HG02981 (cell line): ENCODE measurements around the gene EFHD1.

Source experiments
- ATAC-seq: cut with Tn5 transposase; IDR thresholded peaks from one replicate; pipeline ENCODE4 v1.9.1; 2021; ENCODE audit warnings: mild to moderate bottlenecking, moderate library complexity; ENCODE audit not compliant: unreplicated experiment

Gene EFHD1, protein sequence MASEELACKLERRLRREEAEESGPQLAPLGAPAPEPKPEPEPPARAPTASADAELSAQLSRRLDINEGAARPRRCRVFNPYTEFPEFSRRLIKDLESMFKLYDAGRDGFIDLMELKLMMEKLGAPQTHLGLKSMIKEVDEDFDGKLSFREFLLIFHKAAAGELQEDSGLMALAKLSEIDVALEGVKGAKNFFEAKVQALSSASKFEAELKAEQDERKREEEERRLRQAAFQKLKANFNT

GRCh38 chr2:232633413-232634205 lies at the start of gene EFHD1:
EFHD1 (plus strand) TSS chr2:232633604; CDS start chr2:232633705, 101 bp downstream.
- no peak for ATAC-seq

GRCh38 chr2:232584238-232584637 lies 49.2 kb upstream of the EFHD1 start:
- ATAC-seq, result no peak

- ATAC-seq, result no peak
These were observed 46.4 kb upstream of the EFHD1 start for GRCh38 chr2:232586943-232587505.

- no peak for ATAC-seq
These were observed 45.9 kb upstream of the EFHD1 start for GRCh38 chr2:232587512-232587911.

GRCh38 chr2:232588031-232588430 lies 45.4 kb upstream of the EFHD1 start:
- no peak for ATAC-seq

DNA sequence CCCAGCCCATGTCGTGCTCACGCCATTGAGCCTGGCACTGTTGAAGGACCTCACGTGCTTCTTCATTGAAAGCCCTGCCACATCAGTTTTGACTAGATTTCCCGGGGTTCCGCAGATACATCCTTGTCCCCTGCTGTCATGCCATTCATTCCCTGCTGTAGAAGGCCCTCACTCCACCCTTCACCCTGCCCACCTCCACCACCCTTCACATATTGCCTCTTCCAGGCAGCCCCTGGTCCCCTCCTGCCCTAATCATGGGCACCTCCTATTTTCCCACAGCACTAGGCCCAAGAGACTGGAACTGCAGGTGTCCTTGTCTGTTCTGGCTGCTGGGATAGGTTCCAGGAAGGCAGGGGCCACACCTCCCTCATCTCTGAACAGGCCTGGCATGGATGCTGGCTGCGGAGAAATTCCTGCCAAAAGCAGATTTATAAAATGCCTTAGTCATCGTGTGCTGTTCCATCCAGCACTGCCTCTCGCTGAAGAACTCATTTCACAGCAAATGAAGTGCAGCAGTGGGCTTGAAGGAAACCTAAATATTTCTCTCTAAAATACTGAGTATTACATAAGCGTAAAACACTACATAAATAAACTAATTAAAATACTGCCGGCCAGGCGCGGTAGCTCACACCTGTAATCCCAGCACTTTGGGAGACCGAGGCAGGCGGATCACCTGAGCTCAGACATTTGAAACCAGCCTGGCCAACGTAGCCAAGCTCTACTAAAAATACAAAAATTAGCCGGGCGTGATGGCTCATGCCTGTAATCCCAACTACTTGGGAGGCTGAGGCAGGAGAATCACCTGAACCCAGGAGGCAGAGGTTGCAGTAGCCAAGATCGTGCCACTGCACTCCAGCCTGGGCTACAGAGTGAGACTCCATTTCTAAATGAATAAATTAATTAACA lies 44.5 kb upstream of the EFHD1 start:
- ATAC-seq, result no peak

DNA sequence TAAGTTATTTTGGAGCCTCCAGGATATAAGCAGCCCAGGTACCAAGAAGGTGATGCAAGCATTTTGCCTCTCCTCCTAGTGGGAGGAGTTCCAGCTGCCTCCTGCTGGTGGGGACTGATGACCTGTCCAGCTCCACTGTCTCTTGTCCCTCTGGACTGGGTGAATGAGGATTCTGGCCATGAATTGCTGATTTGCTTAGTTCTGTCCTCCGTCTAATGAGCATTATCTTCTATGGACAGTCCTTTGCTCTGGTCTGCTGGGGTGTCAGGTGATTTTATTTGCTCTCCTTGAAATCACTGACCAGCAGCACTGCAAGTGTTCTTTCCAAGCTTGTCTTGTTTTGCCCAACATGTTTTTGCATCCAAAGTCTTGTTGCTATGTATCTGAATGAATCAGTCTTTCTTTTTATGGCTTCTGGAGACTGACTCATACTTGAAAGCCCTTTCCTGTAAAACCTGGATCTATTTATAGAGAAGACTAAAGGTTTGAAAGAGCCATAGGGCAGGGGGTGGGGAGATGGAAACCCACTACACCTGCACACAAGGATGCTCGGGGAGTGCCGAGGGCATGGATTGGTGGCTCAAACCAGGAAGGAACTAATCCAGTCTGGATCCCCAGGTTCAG lies 40.5 kb upstream of the EFHD1 start:
- no peak for ATAC-seq

DNA sequence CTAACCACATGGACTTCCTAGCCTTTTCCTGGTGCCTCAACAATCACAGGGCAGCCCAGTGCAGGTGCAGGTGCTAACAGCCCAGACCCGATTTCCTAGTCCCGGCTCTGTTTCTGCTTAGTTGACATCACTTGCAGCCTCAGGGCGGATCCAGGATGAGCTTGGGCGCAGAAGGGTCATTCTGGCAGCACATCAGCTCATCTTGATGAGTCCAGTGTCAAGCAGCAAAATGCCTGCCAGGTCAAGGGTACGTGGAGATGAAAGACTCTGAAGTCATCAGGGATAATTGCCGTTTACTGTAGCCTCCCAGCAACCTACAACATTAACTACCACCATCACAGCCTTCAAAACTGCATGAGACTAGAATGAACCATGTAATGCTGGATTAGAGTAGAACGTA lies 39.4 kb upstream of the EFHD1 start:
- no peak for ATAC-seq

GRCh38 chr2:232597362-232598079 lies 35.9 kb upstream of the EFHD1 start:
- no peak for ATAC-seq

- ATAC-seq, result no peak
These were observed 35.1 kb upstream of the EFHD1 start for GRCh38 chr2:232598293-232598692.

DNA sequence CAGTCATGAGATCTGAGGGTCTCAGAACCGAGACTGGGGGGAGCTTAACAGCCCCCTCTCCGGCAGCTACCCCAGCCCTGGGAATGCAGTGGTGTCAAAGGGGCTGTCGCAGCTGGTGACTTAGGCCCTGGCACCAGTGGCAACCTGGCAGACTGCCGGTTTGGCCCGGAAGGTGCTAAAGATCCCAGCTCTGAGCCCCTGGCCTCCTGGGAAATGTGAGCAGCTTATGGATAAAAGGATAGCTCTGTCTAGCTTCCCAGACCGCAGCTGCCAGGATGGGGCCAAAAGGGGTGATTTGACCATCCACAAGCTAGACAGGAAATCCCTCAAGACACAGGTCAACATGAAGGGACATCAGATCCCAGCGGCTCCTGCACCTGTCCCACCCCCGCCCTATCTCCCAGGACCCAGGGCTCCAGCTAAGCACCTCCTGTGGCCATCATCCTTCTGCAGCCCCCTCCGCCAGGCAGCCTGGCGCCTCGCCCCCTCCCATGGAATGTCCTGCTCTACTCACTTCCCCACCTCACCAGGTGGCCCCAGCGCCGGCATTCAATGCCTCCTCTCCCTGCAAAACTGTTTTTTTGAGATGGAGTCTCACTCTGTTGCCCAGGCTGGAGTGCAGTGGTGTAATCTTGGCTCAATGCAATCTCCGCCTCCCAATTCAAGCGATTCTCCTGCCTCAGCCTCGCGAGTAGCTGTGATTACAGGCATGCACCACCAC lies 33.2 kb upstream of the EFHD1 start:
- no peak for ATAC-seq

DNA sequence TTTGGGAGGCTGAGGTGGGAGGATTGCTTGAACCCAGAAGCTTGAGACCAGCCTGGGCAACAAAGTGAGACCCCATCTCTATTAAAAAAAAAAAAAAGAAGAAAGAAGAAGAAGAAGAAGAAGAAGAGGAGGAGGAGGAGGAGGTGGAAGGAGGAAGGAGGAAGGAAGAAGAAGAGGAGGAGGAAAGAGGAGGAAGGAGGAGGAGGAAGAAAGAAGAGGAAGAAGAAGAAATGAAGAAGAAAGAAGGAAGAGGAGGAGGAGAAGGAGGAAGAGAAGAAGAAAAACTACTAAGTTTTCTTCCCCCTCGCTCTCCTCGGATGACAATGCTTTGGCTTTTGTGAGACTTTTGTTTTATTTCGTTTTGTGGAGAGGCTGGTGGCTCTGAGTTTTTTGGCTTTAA lies 30.1 kb upstream of the EFHD1 start:
- ATAC-seq, result no peak

- ATAC-seq, result no peak
These were observed 28.9 kb upstream of the EFHD1 start for GRCh38 chr2:232604535-232604934.

GRCh38 chr2:232607011-232607410 lies 26.4 kb upstream of the EFHD1 start:
- no peak for ATAC-seq

- no peak for ATAC-seq
These were observed 23.8 kb upstream of the EFHD1 start for GRCh38 chr2:232609607-232610006.

- no peak for ATAC-seq
These were observed 23.3 kb upstream of the EFHD1 start for GRCh38 chr2:232610081-232610480.

GRCh38 chr2:232611061-232611460 lies 22.3 kb upstream of the EFHD1 start:
- no peak for ATAC-seq

DNA sequence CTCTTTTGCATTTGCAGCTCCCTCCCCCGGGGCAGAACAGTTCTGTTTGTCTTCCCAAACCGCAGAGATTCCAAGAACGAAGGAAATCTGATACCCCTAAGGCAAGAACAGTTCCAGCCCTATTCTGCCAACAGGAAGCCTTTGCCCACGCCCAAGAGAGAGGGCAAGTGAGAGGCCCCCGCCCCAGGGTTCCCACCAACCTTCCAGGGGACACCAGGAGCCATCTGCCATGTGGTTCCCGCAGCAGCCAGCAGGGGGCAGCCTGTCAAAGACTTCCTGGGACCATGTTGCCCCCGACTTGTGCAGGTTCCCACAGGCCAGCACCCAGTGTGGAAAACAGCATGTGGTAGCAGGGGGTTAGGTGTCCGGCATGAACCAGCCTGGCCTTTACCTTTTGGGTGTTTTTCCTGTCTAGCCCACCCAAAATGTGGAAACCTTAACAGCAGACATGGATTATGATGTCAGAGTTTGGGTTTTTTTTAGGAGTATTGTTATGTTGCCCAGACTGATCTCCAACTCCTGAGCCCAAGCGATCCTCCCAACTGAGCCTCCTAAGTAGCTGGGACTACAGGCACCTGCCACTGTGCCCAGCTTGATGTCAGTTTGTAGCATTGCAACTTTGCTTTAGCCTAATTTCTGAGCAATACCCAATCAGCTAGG lies 21.7 kb upstream of the EFHD1 start:
- no peak for ATAC-seq
